ENCODE results near the gene ESPN. TPM values are rescaled to one million over a fixed set of nuclear protein-coding genes. Genes with fewer than 3 reads are reported as not detected.

The ESPN gene
- total and polyA plus RNA-seq, 2 of the 8 experiments (the other 6 are each of a cell fraction or from before 2014, with no cell fraction given): 5.2 to 16.3 TPM

GRCh38 chr1:6417961-6418667, 6.5 kb upstream of the ESPN start (continued):
- TF ChIP-seq SP2 (IDR thresholded peaks at IDR 0.05; ENCODE audit: low read length) (no peak), SP1 (IDR thresholded peaks at IDR 0.05; ENCODE audit: low read depth, low read length) (no peak), RXRA (IDR thresholded peaks at IDR 0.05; ENCODE audit: insufficient read depth, low read depth, low read length) (no peak), MAFK (IDR thresholded peaks at IDR 0.05; ENCODE audit: low read depth, low read length) (no peak), HDAC2 (IDR thresholded peaks at IDR 0.05; ENCODE audit: borderline replicate concordance in 1 of 2, low read depth in 2 of 2, low read length in 2 of 2) (no peak), NRF1 (IDR thresholded peaks at IDR 0.05; ENCODE audit: low read depth, low read length) (no peak), SRF (IDR thresholded peaks at IDR 0.05; ENCODE audit: low read depth, low read length) (no peak), ATF2 (IDR thresholded peaks at IDR 0.05; ENCODE audit: low read length) (no peak)

Measured in H1 (cell line).